Activated T-cell treated with anti-CD3 and anti-CD28 coated beads for 1 hour (primary cell): ENCODE results near the gene RHOV.

Experiments
- DNase-seq: peaks from one replicate; pipeline ENCODE4 v3.0.0-alpha.2; 2020; ENCODE audit warnings: low read depth

The RHOV gene

GRCh38 chr15:40873694-40874561, at the start of gene RHOV:
Gene RHOV (minus strand): TSS chr15:40874234. CDS start chr15:40874139, 95 bp downstream.
- DNase-seq = peak; percentile 43

DNA sequence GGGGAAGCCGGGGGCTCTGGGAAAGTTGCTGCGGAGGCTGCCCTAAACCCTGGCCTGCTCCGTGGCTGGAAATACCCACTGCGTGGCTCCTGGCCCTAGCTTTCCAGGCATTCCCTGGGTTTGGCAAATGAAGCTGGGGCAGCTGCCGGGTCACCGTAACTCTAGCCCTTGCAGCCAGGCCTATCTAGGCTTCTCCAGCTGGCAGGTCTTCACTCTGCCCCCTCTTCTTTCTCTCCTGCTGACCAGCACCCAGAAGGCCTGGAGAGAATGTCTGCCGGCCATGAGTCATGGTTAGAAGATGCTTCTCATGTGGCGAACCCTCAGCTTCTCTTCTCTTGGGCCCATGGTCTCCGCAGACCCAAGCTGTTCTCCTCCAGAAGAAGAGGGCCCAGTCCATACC, 49.5 kb upstream of the RHOV start:
- no peak for DNase-seq

- DNase-seq = no peak
These were observed 48.6 kb upstream of the RHOV start for GRCh38 chr15:40922608-40923005.

- DNase-seq = no peak
These were observed 48.0 kb upstream of the RHOV start for GRCh38 chr15:40921949-40922607.

DNA sequence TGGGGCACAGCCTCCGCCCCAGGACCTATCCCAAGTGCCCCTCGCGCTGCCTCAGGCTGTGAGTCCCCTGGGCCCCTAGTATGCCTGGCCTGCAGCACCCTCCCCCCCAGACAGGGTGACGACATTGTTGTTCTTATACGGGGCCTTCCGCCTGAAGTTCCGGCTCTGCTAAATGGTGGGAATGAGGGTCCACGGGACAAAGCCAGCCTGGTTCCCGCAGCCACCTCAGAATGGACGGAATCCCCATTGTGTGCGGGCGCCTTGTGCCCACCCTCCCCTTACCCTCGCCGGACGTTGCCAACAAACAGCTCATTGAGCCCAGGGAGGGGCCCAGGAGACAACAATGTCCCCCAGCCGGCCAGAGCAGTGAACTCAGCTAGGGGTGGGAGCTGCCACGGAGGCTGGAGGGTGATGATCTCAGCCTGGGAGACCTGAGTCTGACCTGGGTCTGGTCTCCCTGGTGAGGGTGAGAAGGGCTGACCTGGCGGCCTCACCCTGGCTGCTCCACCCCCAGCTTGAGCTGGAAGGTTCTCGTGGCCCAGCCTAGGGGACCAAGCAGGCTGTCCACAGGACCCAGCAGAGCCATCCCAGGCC, 44.9 kb upstream of the RHOV start:
- no peak for DNase-seq

GRCh38 chr15:40918146-40918798, 44.2 kb upstream of the RHOV start:
- DNase-seq = no peak

DNA sequence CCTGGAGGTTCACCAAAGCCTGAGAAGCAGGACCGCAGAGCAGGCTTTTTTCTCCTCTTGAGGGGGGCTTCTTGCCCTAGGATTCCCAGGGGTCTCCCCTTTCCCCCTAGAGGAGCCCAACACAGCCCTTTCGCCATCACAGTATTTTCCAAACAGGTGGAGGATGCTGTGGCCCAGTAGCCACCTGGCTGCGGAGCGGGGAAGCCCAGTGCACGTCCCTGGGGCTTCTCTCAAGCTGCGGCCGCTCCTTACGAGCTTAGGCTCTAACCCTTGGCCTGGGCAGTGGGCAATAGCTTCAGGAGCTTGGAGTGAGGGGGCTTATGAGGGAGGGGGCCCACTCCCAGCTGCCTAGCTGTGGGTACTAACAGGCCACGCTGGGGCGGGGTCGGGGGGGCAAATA, 43.6 kb upstream of the RHOV start:
- no peak for DNase-seq

DNA sequence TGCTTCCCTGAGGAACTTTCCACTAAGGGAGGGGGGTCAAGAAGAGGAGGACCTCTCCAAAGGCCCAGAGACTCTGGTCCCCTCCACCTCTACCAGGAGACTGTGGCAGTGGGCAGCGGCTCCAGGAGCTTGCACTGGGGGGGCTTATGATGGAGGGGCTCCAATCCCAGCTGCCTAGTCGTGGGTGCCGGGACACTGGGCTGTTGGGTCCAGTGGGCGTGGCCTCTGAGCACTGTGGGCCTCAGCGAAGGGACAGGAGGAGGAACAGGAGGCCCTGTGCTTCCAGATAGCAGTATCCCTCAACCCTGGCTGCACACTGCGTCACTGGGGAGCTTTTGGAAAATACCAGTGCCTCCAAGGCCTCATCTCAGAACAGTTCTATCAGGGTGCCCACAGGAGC, 41.6 kb upstream of the RHOV start:
- no peak for DNase-seq

- DNase-seq = no peak
These were observed 41.2 kb upstream of the RHOV start for GRCh38 chr15:40915116-40915661.

- no peak for DNase-seq
These were observed 40.5 kb upstream of the RHOV start for GRCh38 chr15:40914486-40914885.

- no peak for DNase-seq
These were observed 40.0 kb upstream of the RHOV start for GRCh38 chr15:40914013-40914412.

- DNase-seq = no peak
These were observed 38.4 kb upstream of the RHOV start for GRCh38 chr15:40912478-40912877.

DNA sequence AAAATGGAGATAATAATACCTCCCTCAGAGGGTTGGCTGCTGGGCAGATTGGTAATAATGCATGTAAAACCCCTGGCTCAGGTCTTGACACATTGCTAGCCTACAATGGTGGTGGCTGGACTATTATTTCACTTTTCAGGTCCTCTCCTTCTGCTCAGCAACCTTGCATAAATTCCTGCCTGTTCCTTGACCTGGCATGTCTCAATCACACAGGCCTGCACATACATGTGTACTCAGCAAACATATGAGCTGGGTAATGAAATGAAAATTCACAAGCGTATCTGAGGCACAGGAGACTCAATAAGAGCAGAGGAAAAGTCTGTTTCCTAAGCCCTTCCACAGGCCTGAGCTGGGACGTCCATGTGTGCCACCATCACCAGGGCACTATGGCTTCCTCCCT, 37.7 kb upstream of the RHOV start:
- DNase-seq = no peak

- DNase-seq = no peak
These were observed 37.1 kb upstream of the RHOV start for GRCh38 chr15:40911141-40911540.

- no peak for DNase-seq
These were observed 35.9 kb upstream of the RHOV start for GRCh38 chr15:40909662-40910630.

- DNase-seq = no peak
These were observed 34.1 kb upstream of the RHOV start for GRCh38 chr15:40908095-40908494.

GRCh38 chr15:40906991-40907802, 33.2 kb upstream of the RHOV start:
- DNase-seq = peak; percentile 41

DNA sequence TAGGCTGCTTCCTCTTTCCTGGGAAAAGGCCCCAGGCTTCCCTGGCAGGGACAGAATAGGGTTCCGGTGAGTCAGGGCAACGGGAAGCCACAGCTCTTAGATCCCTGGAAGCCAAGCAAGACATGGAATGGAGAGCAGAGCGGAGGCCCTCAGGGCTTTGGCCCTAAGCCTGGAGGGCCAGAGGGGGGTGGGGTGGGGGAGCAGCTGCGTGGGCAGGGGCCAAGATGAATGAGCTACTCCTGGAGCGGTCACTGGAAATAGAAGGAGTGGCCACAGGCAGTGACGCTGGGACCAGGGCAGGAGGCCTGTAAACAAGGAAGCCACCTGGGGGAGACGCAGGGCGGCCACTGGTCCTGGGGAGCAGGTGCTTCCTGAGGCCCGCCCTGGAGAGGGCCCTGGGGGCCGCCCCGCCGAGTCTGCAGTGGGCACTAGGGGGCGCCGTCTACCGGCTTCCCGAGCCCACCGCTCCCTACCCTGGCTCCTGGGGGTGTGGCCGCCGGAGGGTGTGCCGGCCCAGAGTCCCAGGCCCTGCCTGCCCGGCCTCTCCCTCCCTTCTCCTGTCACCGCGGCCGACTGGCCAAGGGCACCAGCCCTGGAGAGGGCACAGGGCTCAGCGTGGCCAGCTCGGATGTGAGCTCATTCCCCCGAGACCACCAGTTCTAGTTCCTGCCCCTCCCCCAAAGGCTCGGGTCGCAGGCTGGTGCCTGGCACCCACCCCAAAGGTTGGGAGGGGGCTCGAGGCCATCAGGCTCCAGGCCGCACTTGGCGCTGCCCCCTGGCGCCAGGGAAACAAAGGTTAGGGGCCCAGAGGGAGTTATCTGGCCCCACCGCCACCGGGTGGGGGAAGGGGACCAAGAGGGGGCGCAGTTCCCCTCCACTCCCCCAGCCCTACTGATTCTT, 32.3 kb upstream of the RHOV start:
- DNase-seq = peak; percentile 66

DNA sequence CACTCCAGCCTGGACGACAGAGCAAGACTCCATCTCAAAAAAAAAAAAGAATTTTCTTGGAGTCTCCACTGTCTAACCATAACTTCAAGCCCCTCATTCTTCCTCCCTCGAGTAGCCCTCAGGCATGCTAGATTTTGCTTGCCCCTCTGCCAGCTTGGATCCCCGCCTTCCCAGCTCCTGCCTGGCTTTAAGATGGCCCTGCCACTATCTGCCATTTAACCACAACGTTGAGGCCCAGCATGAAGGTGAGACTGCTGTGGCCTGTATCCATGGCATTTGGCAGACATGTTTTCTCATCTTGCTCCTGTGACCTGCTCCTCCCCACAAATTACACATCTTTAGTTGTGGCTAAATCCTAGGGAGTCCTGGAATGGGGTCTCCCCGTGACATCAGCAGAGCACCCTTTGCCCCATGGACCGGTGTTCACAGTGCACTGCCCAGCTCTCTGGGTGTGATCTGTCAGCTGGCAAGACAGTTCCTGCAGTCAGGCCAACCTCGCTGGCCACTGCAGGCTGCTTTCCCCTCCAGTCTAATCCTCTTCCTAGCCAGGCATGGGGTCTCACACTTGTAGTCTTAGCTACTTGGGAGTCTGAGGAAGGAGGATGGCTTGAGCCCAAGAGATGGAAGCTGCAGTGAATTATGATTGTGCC, 30.6 kb upstream of the RHOV start:
- no peak for DNase-seq
